WI38 (cell line): ENCODE results near the gene TTC39C.

Experiments
- H3K4me3 ChIP-seq: 2 replicates; pipeline ENCODE4 v1.5.1; 2011; ENCODE audit warnings: low read depth, mild to moderate bottlenecking, control low read depth, low read length
- CTCF ChIP-seq: IDR thresholded peaks from 2 replicates; pipeline ENCODE4 v1.5.1; 2012; ENCODE audit warnings: low read depth, mild to moderate bottlenecking, control low read depth, low read length

The TTC39C gene

DNA sequence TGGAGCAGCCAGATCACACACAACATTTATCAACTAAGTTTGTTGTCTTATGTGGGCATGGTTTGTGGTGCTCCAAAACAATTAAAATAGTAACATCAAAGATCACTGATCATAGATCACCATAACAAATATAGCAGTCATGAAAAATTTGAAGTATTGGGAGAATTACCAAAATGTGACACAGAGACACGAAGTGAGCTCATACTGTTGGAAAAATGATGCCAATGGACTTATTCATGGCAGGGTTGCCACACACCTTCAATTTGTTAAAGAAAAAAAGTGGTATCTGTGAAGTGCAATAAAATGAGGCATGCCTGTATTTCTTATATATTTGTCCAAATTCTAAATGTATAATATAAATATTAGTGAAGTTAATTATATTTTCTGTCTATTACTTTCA is 81.4 kb downstream of the TTC39C start:
- no peak for TF ChIP-seq CTCF
- H3K4me3 ChIP-seq, result no peak overlapping the region

DNA sequence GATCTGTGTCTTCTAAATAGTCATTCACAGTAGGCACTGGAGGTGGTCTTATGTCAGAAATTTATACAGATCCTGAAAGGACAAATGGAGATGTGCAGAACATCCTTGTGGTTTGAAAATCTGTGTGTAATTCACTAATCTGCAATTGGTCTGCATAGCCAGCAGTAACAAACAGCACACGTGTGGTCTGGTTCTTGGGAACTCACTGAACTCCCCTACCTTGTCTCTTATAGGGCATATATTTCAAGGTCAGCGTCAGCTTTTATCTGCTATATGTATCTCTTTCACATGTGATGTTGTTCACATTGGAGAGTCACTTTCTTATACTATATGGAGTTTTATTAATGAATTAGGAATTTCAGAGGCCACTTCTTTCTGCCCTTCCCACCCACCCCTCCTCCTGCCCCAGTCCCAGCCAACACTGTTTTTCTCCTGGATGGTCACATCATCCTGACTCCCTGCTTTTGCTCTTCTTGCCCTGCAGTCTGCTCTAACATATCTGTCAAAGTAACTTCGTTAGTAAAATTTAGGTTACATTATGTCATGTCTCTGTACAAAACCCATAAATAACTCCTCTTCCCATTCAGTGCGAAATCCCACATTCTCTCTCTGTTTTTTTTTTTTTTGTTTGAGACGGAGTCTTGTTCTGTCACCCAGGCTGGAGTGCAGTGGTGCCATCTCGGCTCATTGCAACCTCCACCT is 88.9 kb downstream of the TTC39C start:
- no peak for TF ChIP-seq CTCF
- no peak overlapping the region for H3K4me3 ChIP-seq

DNA sequence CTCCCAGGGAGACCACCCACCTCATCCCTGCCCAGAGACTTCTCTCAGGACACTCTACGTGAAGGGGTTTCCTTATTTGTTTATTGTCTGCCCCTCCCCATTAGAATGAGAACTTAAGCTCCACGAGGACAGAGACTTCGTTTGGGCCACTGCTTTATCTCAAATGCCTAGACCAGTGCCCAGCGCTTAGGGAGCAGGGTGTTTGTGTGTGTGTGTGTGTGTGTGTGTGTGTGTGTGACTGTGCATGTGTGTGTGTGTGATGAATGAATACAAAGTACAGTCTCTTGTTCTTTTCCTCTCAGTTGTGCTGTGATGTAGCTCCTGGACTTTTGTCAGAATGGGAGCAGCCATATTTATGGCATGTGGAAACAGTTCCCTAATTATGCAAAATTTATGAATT is 89.9 kb downstream of the TTC39C start:
- H3K4me3 ChIP-seq, result no peak overlapping the region
- TF ChIP-seq CTCF, result no peak

DNA sequence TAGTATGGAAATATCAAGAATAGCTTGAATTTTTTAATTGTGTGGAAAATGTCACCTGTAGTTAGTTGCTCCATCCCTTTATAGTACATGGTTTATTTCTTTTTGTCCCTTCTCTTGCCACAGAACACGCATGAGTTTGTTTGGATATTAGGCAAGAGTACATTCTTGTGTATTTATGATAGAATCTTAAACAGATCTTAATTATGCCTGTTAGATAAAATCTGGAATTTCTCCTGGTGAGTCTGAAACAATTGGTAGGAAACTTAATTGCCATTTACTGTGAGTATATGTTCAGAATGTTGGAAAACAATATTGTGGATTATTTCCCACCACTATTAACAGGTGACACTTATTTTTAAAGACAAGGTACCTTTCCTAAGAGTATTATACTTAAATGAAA is 94.1 kb downstream of the TTC39C start:
- no peak overlapping the region for H3K4me3 ChIP-seq
- TF ChIP-seq CTCF, result no peak

DNA sequence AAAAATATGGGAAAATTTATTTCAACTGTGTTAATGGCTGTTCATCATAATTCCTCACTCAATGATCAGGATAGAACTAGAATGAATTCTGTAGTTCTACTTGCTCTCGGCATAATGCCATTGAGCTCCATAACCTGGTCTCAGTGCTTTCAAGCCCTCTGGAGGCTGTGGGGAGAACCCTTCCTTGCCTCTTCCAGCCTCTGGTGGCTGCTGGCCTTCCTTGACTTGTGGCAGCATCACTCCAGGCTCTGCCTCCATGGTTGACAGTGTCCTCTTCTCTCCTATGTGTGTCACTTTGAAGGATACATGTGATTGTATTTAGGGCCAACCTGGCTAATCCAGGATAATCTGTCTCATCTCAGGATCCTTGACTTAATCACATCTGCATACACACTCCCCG is 97.4 kb downstream of the TTC39C start:
- TF ChIP-seq CTCF, result no peak
- no peak overlapping the region for H3K4me3 ChIP-seq

GRCh38 chr18:24112464-24112863 is 97.9 kb downstream of the TTC39C start:
- no peak overlapping the region for H3K4me3 ChIP-seq
- TF ChIP-seq CTCF, result no peak

DNA sequence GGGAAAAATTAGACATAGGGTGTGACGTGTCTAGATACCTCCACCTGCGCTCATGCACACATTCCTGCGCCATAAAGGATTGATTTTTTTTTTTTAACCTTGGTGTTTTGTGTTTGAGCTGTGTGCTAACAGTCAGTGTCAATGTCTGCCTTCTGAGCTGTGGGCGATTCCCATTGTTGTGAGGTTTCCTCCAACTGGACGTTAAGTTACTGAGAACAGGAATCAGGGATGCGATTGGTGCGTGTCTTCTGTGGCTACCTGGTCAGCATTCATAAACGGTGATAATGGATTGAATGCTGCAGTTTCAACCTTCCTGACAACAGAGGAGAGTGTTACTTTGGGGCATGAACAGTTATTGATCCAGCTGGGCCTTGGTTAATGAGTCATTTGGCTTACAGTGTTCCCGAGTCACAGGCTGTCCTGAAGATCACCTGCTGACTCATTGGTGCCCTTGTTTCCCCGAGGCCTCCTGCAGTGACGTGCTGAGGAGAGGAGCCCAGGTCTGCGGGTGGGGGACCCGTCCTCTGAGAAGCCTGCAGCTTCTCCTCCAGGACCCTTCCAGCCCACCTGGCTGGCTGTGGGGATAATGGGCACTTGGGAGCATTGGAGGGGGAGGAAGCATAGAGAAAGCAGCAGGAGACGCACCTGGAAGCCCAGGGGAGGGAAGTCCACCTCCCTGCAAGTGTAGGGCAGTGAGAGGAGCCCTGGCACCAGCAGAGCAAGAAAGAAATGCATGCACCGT is 98.5 kb downstream of the TTC39C start:
- TF ChIP-seq CTCF, result no peak
- no peak overlapping the region for H3K4me3 ChIP-seq
